ENCODE results near the gene ALX4.
A peak's percentile ranks its signal among the peaks of the same experiment; 100 is the strongest.

The ALX4 gene

DNA sequence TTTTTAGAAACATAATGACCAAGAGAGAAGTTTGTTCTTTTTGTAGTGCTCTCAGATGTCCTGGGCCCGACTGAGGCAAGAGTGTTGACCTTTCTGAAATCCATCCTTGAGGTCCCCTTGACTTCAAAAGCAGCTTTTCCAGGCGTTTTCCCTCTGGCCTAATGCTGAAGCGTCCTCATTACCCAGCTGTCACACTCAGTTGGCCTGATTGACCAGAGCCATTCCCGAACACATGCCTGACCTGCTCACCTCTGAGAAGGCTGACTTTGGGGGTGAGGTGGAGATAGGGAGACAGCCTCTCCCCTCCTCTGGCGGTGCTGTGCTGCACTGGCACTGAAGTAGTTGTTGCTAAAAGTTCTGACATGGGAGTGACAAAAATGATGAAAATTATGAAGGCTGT, 66.9 kb downstream of the ALX4 start:
- Histone ChIP-seq H3K27me3 (ENCODE audit: insufficient read depth, low read length) (no peaks in the 10 kb centered on the region), H3K79me1 (ENCODE audit: low read length) (peaks cover 6% of the 10 kb centered on the region)

DNA sequence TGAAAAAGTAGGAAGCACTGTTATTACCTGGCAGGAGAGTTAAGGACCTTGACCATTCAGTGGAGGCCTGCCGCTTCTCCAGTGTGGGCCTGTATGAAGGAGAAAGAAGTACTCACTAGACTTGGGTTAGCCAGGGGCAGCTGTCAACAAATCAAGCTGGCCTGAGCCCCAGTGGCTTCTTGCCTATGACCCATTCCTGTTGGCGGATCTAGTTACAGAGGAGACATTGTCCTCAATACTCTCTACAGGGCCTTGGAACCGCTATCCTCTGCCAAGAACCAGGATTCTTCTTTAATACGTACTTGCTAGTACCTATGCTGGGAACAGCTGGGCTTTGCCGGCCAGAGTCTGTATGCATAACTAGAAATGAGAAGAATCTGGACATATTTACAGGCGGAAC, 68.1 kb downstream of the ALX4 start:
- Histone ChIP-seq H3K27ac (ENCODE audit: low read depth, low read length) (no peak overlapping the region), H3K4me2 (ENCODE audit: low read length) (no peak overlapping the region), H2BK5ac (ENCODE audit: low read depth, low read length, poor library complexity) (no peak overlapping the region), H4K12ac (ENCODE audit: low read depth, low read length) (no peak overlapping the region), H2BK120ac (ENCODE audit: insufficient read depth, low read length, poor library complexity) (no peak overlapping the region), H3K4me3 (ENCODE audit: low read depth, low read length) (no peak overlapping the region), H3K9ac (ENCODE audit: low read length) (no peak overlapping the region), H2AFZ (ENCODE audit: insufficient read depth, low read length, poor library complexity) (no peak overlapping the region), H3K4me1 (ENCODE audit: control insufficient read depth in 1 of 2, insufficient read depth in 2 of 2, low read length in 2 of 2) (peaks cover 15 to 19% of the 10 kb centered on the region in 2 experiments), H3K36me3 (ENCODE audit: control insufficient read depth in 1 of 2, insufficient read depth in 2 of 2, low read length in 2 of 2) (no peaks in the 10 kb centered on the region), H3K4ac (ENCODE audit: low read depth, low read length) (no peak overlapping the region), H3K79me2 (ENCODE audit: control insufficient read depth, insufficient read depth, low read length, poor library complexity) (peaks cover 2% of the 10 kb centered on the region), H3K23ac (ENCODE audit: low read length) (no peak overlapping the region), H4K8ac (ENCODE audit: low read depth, low read length) (no peak overlapping the region), H2AK5ac (ENCODE audit: low read length) (no peak overlapping the region), H3K79me1 (ENCODE audit: low read length) (peaks cover 6% of the 10 kb centered on the region), H3K27me3 (ENCODE audit: insufficient read depth, low read length) (no peaks in the 10 kb centered on the region), H2BK12ac (ENCODE audit: low read length) (no peak overlapping the region), H3K9me3 (ENCODE audit: insufficient read depth, low read depth, low read length) (no peaks in the 10 kb centered on the region), H4K91ac (ENCODE audit: low read depth, low read length) (no peak overlapping the region), H3K18ac (ENCODE audit: low read length) (no peak overlapping the region), H3K14ac (ENCODE audit: low read length) (no peak overlapping the region)
- no CpG with 5 or more reads among the region's 6 CpGs for WGBS (ENCODE audit: extremely low coverage, insufficient coverage, insufficient read length)
- DNase-seq = no peak

More for the DNA sequence above, 66.9 kb downstream of the ALX4 start:
- no peak for DNase-seq
- Histone ChIP-seq H3K4ac (ENCODE audit: low read depth, low read length) (peak overlapping the region; percentile 42), H3K4me3 (ENCODE audit: low read depth, low read length) (no peak overlapping the region), H2BK120ac (ENCODE audit: insufficient read depth, low read length, poor library complexity) (peak overlapping the region; percentile 84), H3K23ac (ENCODE audit: low read length) (no peak overlapping the region), H3K79me2 (ENCODE audit: control insufficient read depth, insufficient read depth, low read length, poor library complexity) (peaks cover 2% of the 10 kb centered on the region), H3K4me1 (ENCODE audit: control insufficient read depth in 1 of 2, insufficient read depth in 2 of 2, low read length in 2 of 2) (peaks cover 15 to 19% of the 10 kb centered on the region in 2 experiments), H2BK12ac (ENCODE audit: low read length) (peak overlapping the region; percentile 94), H3K27ac (ENCODE audit: low read depth, low read length) (peak overlapping the region; percentile 80), H2BK5ac (ENCODE audit: low read depth, low read length, poor library complexity) (peak overlapping the region; percentile 45), H4K12ac (ENCODE audit: low read depth, low read length) (no peak overlapping the region), H2AK5ac (ENCODE audit: low read length) (peak overlapping the region; percentile 89), H3K14ac (ENCODE audit: low read length) (peak overlapping the region; percentile 93), H4K91ac (ENCODE audit: low read depth, low read length) (peak overlapping the region; percentile 50), H4K8ac (ENCODE audit: low read depth, low read length) (peak overlapping the region; percentile 24), H3K9me3 (ENCODE audit: insufficient read depth, low read depth, low read length) (no peaks in the 10 kb centered on the region), H2AFZ (ENCODE audit: insufficient read depth, low read length, poor library complexity) (peak overlapping the region; percentile 79), H3K4me2 (ENCODE audit: low read length) (peak overlapping the region; percentile 47), H3K36me3 (ENCODE audit: control insufficient read depth in 1 of 2, insufficient read depth in 2 of 2, low read length in 2 of 2) (no peaks in the 10 kb centered on the region), H3K9ac (ENCODE audit: low read length) (no peak overlapping the region), H3K18ac (ENCODE audit: low read length) (peak overlapping the region; percentile 86)
- WGBS (ENCODE audit: extremely low coverage, insufficient coverage, insufficient read length) = no CpG with 5 or more reads among the region's 5 CpGs

DNA sequence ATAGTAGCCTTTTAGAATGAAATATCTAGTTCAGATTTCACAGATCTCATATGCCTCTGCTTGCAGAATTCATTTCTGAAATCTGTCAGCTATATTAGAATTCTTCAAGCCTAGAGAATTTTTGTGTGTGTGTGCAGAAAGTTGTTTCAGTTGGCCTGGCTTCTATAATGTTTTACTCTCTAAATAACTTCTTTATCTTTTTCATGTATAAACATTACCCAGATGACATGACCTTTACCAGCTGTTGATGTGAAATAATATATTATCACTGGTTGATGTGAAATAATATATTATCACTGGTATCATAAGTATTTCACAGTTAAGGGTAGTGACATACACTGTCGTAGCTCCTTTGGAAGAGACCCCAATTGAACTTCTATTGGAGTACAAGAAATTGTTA, 72.8 kb downstream of the ALX4 start:
- DNase-seq = no peak
- Histone ChIP-seq H3K9ac (ENCODE audit: low read length) (no peak overlapping the region), H3K79me1 (ENCODE audit: low read length) (no peaks in the 10 kb centered on the region), H4K8ac (ENCODE audit: low read depth, low read length) (no peak overlapping the region), H2BK120ac (ENCODE audit: insufficient read depth, low read length, poor library complexity) (no peak overlapping the region), H3K18ac (ENCODE audit: low read length) (no peak overlapping the region), H3K9me3 (ENCODE audit: insufficient read depth, low read depth, low read length) (no peaks in the 10 kb centered on the region), H3K14ac (ENCODE audit: low read length) (no peak overlapping the region), H3K4me1 (ENCODE audit: control insufficient read depth in 1 of 2, insufficient read depth in 2 of 2, low read length in 2 of 2) (peaks cover 3 to 5% of the 10 kb centered on the region in 2 experiments), H2BK5ac (ENCODE audit: low read depth, low read length, poor library complexity) (no peak overlapping the region), H4K91ac (ENCODE audit: low read depth, low read length) (no peak overlapping the region), H2AFZ (ENCODE audit: insufficient read depth, low read length, poor library complexity) (no peak overlapping the region), H3K27ac (ENCODE audit: low read depth, low read length) (no peak overlapping the region), H3K23ac (ENCODE audit: low read length) (no peak overlapping the region), H2AK5ac (ENCODE audit: low read length) (no peak overlapping the region), H3K36me3 (ENCODE audit: control insufficient read depth in 1 of 2, insufficient read depth in 2 of 2, low read length in 2 of 2) (peaks cover 0 to 4% of the 10 kb centered on the region in 2 experiments), H3K27me3 (ENCODE audit: insufficient read depth, low read length) (no peaks in the 10 kb centered on the region), H4K12ac (ENCODE audit: low read depth, low read length) (no peak overlapping the region), H3K4me3 (ENCODE audit: low read depth, low read length) (no peak overlapping the region), H2BK12ac (ENCODE audit: low read length) (no peak overlapping the region), H3K4ac (ENCODE audit: low read depth, low read length) (no peak overlapping the region), H3K4me2 (ENCODE audit: low read length) (no peak overlapping the region), H3K79me2 (ENCODE audit: control insufficient read depth, insufficient read depth, low read length, poor library complexity) (no peaks in the 10 kb centered on the region)
- WGBS (ENCODE audit: extremely low coverage, insufficient coverage, insufficient read length) = no CpG with 5 or more reads among the region's 1 CpG

DNA sequence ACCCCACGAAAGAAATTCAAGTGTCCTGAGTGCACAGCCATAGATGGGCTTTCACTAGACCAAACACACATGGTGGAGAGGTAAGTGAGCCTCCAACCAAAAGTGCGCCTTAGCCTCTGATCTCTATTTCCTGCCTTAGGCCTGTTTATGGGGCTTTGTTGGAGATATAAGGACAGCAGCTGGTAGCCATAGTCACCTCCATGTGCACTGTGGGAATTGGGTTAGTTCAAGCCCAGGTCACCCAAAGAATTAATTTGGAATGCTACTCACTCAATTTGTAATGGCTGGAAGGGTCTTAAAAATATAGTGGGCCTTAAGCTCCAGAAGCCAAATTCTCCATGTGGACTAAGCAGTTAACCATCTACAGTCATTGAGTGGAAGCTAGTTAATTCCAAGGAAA, 73.6 kb downstream of the ALX4 start:
- no peak overlapping the region for H3K23ac ChIP-seq (ENCODE audit: low read length)
- no peak overlapping the region for H2BK12ac ChIP-seq (ENCODE audit: low read length)
- DNase-seq = no peak
- H4K12ac ChIP-seq (ENCODE audit: low read depth, low read length) = no peak overlapping the region
- no peak overlapping the region for H3K9ac ChIP-seq (ENCODE audit: low read length)
- H3K79me1 ChIP-seq (ENCODE audit: low read length) = no peaks in the 10 kb centered on the region
- H3K79me2 ChIP-seq (ENCODE audit: control insufficient read depth, insufficient read depth, low read length, poor library complexity) = no peaks in the 10 kb centered on the region
- H3K4me2 ChIP-seq (ENCODE audit: low read length) = no peak overlapping the region
- H3K18ac ChIP-seq (ENCODE audit: low read length) = no peak overlapping the region
- H3K27ac ChIP-seq (ENCODE audit: low read depth, low read length) = no peak overlapping the region
- H3K4me3 ChIP-seq (ENCODE audit: low read depth, low read length) = no peak overlapping the region
- no peak overlapping the region for H3K4ac ChIP-seq (ENCODE audit: low read depth, low read length)
- no peak overlapping the region for H2BK5ac ChIP-seq (ENCODE audit: low read depth, low read length, poor library complexity)
- WGBS (ENCODE audit: extremely low coverage, insufficient coverage, insufficient read length) = no CpG with 5 or more reads among the region's 2 CpGs
- H2AFZ ChIP-seq (ENCODE audit: insufficient read depth, low read length, poor library complexity) = no peak overlapping the region
- H2AK5ac ChIP-seq (ENCODE audit: low read length) = no peak overlapping the region
- no peaks in the 10 kb centered on the region for H3K27me3 ChIP-seq (ENCODE audit: insufficient read depth, low read length)
- no peaks in the 10 kb centered on the region for H3K9me3 ChIP-seq (ENCODE audit: insufficient read depth, low read depth, low read length)
- no peak overlapping the region for H3K14ac ChIP-seq (ENCODE audit: low read length)
- no peaks in the 10 kb centered on the region for H3K4me1 ChIP-seq (ENCODE audit: control insufficient read depth in 1 of 2, insufficient read depth in 2 of 2, low read length in 2 of 2)
- H3K36me3 ChIP-seq (ENCODE audit: control insufficient read depth in 1 of 2, insufficient read depth in 2 of 2, low read length in 2 of 2) = peaks cover 0 to 4% of the 10 kb centered on the region in 2 experiments
- H2BK120ac ChIP-seq (ENCODE audit: insufficient read depth, low read length, poor library complexity) = no peak overlapping the region
- no peak overlapping the region for H4K91ac ChIP-seq (ENCODE audit: low read depth, low read length)
- no peak overlapping the region for H4K8ac ChIP-seq (ENCODE audit: low read depth, low read length)
